K562 (cell line): ENCODE results near the gene DISC1.

Source experiments
- CAMTA2 ChIP-seq: fragments of 250-450 bp; sonication (Bioruptor Pico); conservative IDR thresholded peaks from 2 replicates; pipeline ENCODE4 v1.5.1; 2022
- EP300 ChIP-seq: IDR thresholded peaks from 2 replicates; pipeline ENCODE4 v1.6.1; 2012; ENCODE audit warnings: low read length, improper control_type of control experiment
- POLR2AphosphoS5 ChIP-seq: IDR thresholded peaks from 2 replicates; pipeline ENCODE4 v1.6.1; 2011; ENCODE audit warnings: mild to moderate bottlenecking, low read depth, low read length, moderate library complexity; ENCODE audit not compliant: control insufficient read depth, insufficient read depth
- RNF2 ChIP-seq: sonication (generic); IDR thresholded peaks from 2 replicates; pipeline ENCODE4 v1.6.1; 2016
- ZNF507 ChIP-seq: conservative IDR thresholded peaks from 2 replicates; pipeline ENCODE4 v1.6.1; 2017; ENCODE audit warnings: missing genetic modification characterization, missing compliant biosample characterization

GRCh38 chr1:231896806-231897205 is 270.2 kb downstream of the DISC1 start:
- TF ChIP-seq CAMTA2 (CRISPR knock-in tag), result no peak
- TF ChIP-seq RNF2, result no peak
- TF ChIP-seq ZNF507 (tag), result no peak
- TF ChIP-seq POLR2AphosphoS5, result no peak
- no peak for TF ChIP-seq EP300
